ENCODE measurements around the gene PARD3B. TPM values are rescaled to one million over a fixed set of nuclear protein-coding genes. Genes with fewer than 3 reads are reported as not detected.

PARD3B gene
- total and polyA plus RNA-seq, 2 donors from 2014 or later = 5.3 to 29.6 TPM

- intact Hi-C loops (cut with DNase I) = no loop called here
- Histone ChIP-seq H3K9ac (ENCODE audit: low read length in 3 of 3) (no peak overlapping the region), H3K36me3 (ENCODE audit: control insufficient read depth in 2 of 3, insufficient read depth in 3 of 3, low read length in 3 of 3) (no peaks in the 10 kb centered on the region), H3K9me3 (ENCODE audit: control insufficient read depth in 2 of 3, insufficient read depth in 1 of 3, low read length in 3 of 3) (no peaks in the 10 kb centered on the region), H3K4me1 (ENCODE audit: control insufficient read depth in 2 of 3, insufficient read depth in 2 of 3, low read depth in 1 of 3, low read length in 3 of 3) (peaks cover 0 to 2% (median 0%) of the 10 kb centered on the region in 3 donors), H3K27ac (ENCODE audit: low read depth in 2 of 2, low read length in 2 of 2) (no peak overlapping the region), H3K4me3 (ENCODE audit: low read length in 3 of 3) (no peak overlapping the region), H3K27me3 (ENCODE audit: control insufficient read depth, insufficient read depth, low read length) (no peaks in the 10 kb centered on the region)
- FAIRE-seq (no peak), DNase-seq (no peak)
- TF ChIP-seq, protein P1, sequence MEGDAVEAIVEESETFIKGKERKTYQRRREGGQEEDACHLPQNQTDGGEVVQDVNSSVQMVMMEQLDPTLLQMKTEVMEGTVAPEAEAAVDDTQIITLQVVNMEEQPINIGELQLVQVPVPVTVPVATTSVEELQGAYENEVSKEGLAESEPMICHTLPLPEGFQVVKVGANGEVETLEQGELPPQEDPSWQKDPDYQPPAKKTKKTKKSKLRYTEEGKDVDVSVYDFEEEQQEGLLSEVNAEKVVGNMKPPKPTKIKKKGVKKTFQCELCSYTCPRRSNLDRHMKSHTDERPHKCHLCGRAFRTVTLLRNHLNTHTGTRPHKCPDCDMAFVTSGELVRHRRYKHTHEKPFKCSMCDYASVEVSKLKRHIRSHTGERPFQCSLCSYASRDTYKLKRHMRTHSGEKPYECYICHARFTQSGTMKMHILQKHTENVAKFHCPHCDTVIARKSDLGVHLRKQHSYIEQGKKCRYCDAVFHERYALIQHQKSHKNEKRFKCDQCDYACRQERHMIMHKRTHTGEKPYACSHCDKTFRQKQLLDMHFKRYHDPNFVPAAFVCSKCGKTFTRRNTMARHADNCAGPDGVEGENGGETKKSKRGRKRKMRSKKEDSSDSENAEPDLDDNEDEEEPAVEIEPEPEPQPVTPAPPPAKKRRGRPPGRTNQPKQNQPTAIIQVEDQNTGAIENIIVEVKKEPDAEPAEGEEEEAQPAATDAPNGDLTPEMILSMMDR (IDR thresholded peaks at IDR 0.05; ENCODE audit: borderline replicate concordance, extremely low read depth, insufficient read depth) = no peak
Observed at GRCh38 chr2:205010196-205010595, 464.9 kb downstream of the PARD3B start.

DNA sequence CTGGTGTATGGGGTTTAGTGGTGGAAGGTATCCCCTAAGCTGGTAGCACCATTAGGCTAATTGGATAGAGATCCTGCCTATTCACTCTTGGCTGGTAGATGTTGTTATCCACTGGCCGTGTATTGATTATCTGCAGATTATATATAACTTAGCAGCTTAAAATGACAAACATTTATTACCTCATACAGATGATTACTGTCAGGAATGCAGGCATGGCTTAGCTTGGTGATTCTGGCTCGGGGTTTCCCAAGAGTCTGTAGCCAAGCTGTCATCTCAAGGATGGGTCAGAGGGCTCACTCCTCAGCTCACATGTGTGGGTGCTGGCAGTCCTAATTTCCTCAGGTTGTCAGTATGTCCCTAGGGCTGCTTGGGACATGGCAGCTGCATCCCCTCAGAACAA is 465.8 kb downstream of the PARD3B start:
- intact Hi-C loops (cut with DNase I) = no loop called here
- H3K9ac ChIP-seq (ENCODE audit: low read length in 3 of 3) = no peak overlapping the region

DNA sequence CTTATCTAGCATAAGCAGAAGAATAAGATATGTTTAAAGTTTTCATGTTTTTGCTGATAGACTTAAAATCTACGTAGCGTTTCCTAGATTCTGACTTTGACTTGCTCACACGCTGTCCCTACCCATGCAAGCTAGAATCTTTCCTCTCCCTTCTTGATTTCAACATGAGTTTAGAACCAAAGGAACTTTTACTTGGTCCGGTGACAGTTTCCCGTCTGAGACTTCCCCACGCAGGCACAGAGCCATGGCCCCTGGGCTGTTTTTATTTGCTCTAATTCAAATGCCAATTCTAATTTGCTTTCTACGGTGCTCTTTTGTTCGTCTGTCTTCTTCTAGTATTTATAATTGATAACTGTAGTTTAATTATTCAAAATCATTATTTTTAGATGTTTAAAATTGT is 467.7 kb downstream of the PARD3B start:
- H3K9me3 ChIP-seq (ENCODE audit: control insufficient read depth in 2 of 3, insufficient read depth in 1 of 3, low read length in 3 of 3) = no peaks in the 10 kb centered on the region
- H3K4me1 ChIP-seq (ENCODE audit: control insufficient read depth in 2 of 3, insufficient read depth in 2 of 3, low read depth in 1 of 3, low read length in 3 of 3) = peaks cover 0 to 2% (median 0%) of the 10 kb centered on the region in 3 donors
- FAIRE-seq = no peak
- DNase-seq = peak in 1 of 5 donors; percentile 15
- no peak overlapping the region for H3K4me3 ChIP-seq (ENCODE audit: low read length in 3 of 3)
- intact Hi-C loops (cut with DNase I) = no loop called here
- no peak overlapping the region for H3K9ac ChIP-seq (ENCODE audit: low read length in 3 of 3)
- no peak overlapping the region for H3K27ac ChIP-seq (ENCODE audit: low read depth in 2 of 2, low read length in 2 of 2)
- no peaks in the 10 kb centered on the region for H3K36me3 ChIP-seq (ENCODE audit: control insufficient read depth in 2 of 3, insufficient read depth in 3 of 3, low read length in 3 of 3)
- no peaks in the 10 kb centered on the region for H3K27me3 ChIP-seq (ENCODE audit: control insufficient read depth, insufficient read depth, low read length)
- TF ChIP-seq, protein P1 (IDR thresholded peaks at IDR 0.05; ENCODE audit: borderline replicate concordance, extremely low read depth, insufficient read depth) = no peak

More for the DNA sequence above, 465.8 kb downstream of the PARD3B start:
- TF ChIP-seq, protein P1 (IDR thresholded peaks at IDR 0.05; ENCODE audit: borderline replicate concordance, extremely low read depth, insufficient read depth) = no peak
- DNase-seq (no peak), FAIRE-seq (no peak)
- H3K36me3 ChIP-seq (ENCODE audit: control insufficient read depth in 2 of 3, insufficient read depth in 3 of 3, low read length in 3 of 3) = no peaks in the 10 kb centered on the region
- H3K4me3 ChIP-seq (ENCODE audit: low read length in 3 of 3) = no peak overlapping the region
- no peak overlapping the region for H3K27ac ChIP-seq (ENCODE audit: low read depth in 2 of 2, low read length in 2 of 2)
- peaks cover 0 to 2% (median 0%) of the 10 kb centered on the region in 3 donors for H3K4me1 ChIP-seq (ENCODE audit: control insufficient read depth in 2 of 3, insufficient read depth in 2 of 3, low read depth in 1 of 3, low read length in 3 of 3)
- no peaks in the 10 kb centered on the region for H3K9me3 ChIP-seq (ENCODE audit: control insufficient read depth in 2 of 3, insufficient read depth in 1 of 3, low read length in 3 of 3)
- H3K27me3 ChIP-seq (ENCODE audit: control insufficient read depth, insufficient read depth, low read length) = no peaks in the 10 kb centered on the region

- H3K4me3 ChIP-seq (ENCODE audit: low read length in 3 of 3) = no peak overlapping the region
Observed at GRCh38 chr2:205013586-205013985, 468.3 kb downstream of the PARD3B start.

More at GRCh38 chr2:205013586-205013985, 468.3 kb downstream of the PARD3B start:
- H3K27me3 ChIP-seq (ENCODE audit: control insufficient read depth, insufficient read depth, low read length) = no peaks in the 10 kb centered on the region
- no peaks in the 10 kb centered on the region for H3K9me3 ChIP-seq (ENCODE audit: control insufficient read depth in 2 of 3, insufficient read depth in 1 of 3, low read length in 3 of 3)
- intact Hi-C loops (cut with DNase I) = no loop called here
- FAIRE-seq (no peak), DNase-seq (no peak)
- H3K9ac ChIP-seq (ENCODE audit: low read length in 3 of 3) = no peak overlapping the region
- peaks cover 0 to 2% (median 0%) of the 10 kb centered on the region in 3 donors for H3K4me1 ChIP-seq (ENCODE audit: control insufficient read depth in 2 of 3, insufficient read depth in 2 of 3, low read depth in 1 of 3, low read length in 3 of 3)
- H3K36me3 ChIP-seq (ENCODE audit: control insufficient read depth in 2 of 3, insufficient read depth in 3 of 3, low read length in 3 of 3) = no peaks in the 10 kb centered on the region
- H3K27ac ChIP-seq (ENCODE audit: low read depth in 2 of 2, low read length in 2 of 2) = no peak overlapping the region
- TF ChIP-seq, protein P1 (IDR thresholded peaks at IDR 0.05; ENCODE audit: borderline replicate concordance, extremely low read depth, insufficient read depth) = no peak
